HG03565 (cell line): ENCODE measurements around the gene LRRC4B.
A peak's percentile ranks its signal among the peaks of the same experiment; 100 is the strongest.
"Not testable (repeated sequence)": the region's sequence is repeated elsewhere in the genome, so short reads cannot be mapped to it uniquely, and the experiment has no call there.

Experiments
- ATAC-seq: cut with Tn5 transposase; IDR thresholded peaks from one replicate; pipeline ENCODE4 v1.9.1; 2021; ENCODE audit warnings: mild to moderate bottlenecking, moderate library complexity; ENCODE audit not compliant: unreplicated experiment

The LRRC4B gene

DNA sequence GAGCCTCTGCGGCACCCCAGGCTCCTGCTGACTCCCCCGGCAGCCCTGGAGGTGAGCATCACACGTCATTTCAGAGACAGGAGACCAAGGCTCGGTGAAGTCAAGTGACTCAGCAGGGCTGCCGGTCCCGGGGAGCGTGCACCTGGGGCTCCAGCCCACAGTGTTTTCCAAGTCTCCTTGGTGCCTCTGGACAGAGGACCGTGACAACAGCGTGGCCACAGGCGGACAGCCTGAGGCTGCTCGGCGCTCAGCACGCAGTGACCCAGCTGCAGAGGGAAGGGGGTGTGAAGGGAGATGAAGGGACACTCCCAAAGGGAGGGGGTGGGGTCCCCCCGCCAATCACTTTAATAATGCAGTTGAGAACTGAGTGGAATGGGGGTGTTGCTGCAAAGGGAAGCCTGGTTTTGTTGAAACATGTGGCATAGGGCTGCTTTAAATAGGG is 37.0 kb downstream of the LRRC4B start:
- ATAC-seq: no peak

DNA sequence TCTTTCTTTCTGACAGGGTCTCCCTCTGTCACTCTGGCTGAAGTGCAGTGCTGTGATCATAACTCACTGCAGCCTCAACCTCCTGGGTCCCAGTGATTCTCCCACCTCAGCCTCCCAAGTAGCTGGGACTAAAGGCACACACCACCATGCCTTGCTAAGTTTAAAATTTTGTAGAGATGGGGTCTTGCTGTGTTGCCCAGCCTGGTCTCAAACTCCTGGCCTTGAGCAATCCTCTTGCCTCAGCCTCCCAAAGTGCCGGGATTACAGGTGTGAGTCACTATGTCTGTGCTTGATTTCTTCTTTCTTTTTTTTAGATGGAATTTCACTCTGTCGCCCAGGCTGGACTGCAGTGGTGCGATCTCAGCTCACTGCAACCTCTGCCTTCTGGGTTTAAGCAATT is 40.2 kb downstream of the LRRC4B start:
- ATAC-seq: not testable (repeated sequence)

DNA sequence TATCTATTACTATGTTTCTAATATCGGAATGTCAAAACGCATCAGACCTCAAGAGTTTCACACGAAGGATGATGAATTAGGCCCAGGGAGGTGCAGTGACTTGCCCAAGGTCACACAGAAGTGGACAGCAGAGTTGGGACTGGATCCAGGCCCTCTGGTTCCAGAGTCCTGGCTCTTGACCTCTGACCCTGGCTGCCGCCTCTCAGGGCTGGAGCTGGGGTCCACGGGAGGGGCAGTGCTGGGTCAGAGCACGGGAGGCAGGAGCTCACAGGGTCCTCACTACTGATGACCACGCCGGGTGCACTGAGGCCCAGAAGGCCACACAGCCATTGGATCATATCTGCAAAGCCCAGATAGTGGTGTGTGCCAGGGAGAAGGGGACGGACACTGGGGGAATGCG is 45.4 kb downstream of the LRRC4B start:
- no peak for ATAC-seq

DNA sequence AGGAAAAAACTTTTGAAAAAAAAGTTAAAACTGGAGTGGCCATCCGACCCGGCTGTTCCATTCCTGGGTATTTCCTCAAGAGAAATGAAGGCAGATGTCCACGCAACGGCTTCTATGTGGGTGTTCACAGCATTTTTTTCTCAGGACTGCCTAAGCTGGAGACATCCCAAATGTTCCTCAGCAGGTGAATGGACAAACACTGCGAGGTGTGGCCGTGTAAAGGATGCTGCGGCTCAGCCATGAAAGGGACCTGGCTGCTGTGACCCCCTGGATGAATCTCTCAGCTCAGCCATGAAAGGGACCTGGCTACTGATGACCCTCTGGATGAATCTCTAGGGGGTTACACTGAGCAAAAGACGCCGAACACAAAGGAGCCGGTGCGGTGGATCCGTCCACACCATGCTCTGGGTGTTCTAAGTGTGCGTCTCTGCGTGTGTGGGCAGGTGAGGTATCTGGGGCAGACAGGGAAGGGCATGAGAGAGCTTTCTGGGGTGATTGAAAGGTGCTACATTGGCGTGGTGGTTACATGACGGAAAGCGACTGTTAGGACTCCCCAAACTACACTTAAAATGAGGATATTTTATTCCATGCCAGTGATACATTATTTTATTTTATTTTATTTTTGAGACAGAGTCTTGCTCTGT is 47.3 kb downstream of the LRRC4B start:
- ATAC-seq: no peak

DNA sequence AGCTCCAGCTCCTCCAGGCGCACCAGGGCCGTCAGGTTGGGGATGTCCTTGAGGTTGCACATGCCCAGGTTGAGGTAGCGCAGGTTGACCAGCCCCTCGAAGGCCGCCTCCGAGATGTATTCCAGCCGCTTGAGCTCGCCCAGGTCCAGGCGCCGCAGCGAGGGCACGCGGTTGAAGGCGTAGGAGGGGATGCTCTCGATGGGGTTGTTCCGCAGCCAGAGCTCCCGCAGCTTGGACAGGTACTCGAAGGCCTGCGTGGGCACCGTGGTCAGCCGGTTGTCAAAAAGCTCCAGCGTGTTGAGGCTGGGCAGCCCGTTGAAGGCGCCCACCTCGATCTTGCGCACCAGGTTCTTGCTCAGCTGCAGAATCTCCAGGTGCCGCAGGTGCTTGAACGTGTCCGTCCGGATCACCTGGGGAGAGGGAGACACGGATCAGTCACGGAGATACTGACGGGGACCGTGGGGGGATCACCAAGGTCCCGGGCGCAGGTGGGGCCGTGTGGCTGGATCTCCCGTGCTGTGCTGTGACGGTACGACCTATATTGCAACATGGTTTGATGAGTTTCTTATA is 49.1 kb downstream of the LRRC4B start:
- ATAC-seq: no peak

DNA sequence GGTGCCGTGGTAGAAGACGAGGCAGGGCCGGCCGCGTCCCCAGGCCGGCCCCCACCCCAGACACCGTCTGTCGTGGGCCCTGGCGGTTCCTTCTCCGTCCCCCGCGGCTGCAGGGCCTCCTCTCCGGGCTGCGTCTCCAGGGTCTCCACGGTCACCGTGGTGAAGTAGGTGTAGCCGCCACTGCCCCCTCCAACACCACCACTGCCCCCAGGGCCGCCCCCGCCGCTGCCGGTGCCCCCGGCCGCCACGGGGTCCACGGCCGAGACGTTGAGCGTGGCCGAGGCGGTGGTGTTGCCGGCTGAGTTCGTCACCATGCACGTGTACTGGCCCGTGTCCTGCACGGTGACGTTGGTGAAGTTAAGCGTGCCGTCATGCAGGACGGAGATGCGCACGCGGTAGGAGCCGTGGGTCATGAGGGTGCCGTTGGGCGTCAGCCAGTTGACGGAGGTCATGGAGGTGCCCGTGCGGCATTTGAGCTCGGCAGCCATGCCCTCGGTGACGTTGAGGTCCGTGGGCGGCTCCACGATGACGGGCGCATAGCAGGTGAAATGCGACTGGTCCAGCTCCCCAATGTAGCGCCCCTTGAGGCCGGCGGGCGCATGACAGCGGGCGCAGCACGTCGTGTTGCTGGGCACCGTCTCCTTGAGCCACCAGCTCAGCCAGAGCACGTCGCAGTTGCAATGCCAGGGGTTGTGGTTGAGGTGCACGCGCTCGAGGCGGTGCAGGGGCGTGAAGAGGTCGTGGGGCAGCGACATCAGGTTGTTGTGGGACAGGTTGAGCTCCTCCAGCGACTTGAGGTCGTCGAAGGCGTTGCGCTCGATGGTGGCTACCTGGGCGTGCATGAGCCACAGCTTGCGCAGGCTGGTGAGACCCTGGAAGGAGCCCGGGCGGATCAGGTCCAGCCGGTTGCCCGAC is 49.9 kb downstream of the LRRC4B start:
- ATAC-seq: no peak

DNA sequence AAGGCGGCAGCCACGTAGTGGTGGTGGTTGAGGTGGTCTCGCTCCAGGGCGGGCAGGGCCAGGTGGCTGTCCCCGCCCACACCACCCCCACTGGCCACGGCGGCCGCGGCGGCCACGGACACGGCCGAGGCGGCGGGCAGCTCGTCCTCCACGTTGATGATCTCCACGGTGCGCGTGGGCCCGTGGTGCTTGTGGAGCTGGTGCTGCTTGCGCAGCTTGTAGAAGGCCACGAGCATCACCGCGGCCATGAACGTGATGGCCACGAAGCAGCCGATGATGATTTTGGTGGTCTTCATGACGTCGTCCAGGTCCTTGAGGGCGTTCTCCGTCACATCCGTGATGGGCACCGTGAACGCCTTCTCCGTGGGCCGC is 50.5 kb downstream of the LRRC4B start:
- ATAC-seq: no peak

DNA sequence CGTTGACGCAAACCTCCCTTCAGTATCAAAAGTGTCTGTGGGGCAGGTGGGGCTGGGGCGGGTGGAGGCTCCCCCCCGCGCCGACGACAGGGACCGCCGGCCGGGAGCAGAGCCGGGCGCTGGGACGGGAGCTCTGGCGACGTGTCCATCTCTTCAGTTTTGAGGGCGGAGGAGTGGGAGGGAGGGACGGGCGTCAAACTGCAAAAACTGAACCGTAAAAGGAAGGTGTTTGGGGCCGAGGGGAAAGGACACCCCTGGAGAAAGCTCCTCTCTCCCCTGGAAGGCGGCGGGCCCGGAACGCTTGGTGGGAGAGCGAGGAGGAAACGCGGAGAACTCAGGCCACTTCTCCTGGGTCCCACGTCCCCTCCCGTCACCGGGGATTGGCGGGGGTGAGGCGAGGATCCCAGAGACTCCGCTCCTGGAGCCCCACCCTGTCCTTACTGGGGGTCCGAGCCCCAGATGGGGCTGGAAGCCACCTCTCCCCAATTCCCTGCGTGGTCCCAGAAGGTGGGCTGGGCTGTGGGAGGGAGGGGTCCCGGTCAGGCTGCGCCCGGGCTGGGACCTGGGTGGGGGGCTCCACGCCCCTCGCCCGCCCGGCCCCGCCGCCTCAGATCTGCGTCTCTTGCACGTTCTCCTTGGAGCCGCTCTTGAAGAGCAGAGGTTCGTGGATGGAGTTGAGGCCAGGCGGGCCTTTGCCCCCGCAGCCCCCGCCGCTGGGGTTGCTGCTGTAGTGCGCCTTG is 51.1 kb downstream of the LRRC4B start:
- no peak for ATAC-seq

DNA sequence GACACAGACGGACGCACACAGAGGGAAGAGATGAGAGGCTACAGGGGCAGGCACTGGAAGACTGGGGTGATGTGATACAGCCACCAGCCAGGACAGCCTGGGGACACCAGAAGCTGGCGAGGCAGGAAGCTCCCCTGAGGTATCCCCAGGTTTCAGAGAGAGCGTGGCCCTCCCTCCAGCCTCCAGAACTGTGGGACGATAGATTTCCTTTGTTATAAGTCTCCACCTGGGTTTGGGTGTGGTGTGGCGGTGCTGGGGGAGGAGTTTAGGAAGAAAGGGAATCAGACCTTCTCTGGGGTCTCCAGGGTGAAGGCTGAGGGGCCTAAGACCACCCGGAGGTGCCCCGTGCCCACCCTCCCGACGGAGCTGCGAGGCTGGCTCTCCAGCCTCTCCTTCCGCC is 51.8 kb downstream of the LRRC4B start:
- no peak for ATAC-seq

DNA sequence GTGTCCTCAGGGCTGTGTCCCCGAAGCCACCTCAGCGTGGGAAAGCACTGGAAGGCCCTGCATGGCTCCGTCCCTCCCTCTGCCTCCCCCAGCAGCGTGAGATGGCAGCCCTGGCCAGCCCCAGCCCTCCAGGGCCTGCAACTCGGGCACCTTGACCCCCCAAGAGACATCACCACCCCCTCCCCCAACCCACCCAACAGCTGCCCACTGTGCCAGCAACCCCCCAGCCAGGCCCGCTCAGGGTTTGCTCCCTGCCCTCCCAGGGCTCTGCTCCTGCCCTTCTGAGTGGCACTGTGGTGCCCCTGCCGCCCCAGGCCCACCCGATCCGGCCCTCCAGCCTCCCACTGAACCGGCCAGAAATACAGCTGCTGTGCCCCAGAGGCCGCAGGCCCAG is 53.1 kb downstream of the LRRC4B start:
- no peak for ATAC-seq

DNA sequence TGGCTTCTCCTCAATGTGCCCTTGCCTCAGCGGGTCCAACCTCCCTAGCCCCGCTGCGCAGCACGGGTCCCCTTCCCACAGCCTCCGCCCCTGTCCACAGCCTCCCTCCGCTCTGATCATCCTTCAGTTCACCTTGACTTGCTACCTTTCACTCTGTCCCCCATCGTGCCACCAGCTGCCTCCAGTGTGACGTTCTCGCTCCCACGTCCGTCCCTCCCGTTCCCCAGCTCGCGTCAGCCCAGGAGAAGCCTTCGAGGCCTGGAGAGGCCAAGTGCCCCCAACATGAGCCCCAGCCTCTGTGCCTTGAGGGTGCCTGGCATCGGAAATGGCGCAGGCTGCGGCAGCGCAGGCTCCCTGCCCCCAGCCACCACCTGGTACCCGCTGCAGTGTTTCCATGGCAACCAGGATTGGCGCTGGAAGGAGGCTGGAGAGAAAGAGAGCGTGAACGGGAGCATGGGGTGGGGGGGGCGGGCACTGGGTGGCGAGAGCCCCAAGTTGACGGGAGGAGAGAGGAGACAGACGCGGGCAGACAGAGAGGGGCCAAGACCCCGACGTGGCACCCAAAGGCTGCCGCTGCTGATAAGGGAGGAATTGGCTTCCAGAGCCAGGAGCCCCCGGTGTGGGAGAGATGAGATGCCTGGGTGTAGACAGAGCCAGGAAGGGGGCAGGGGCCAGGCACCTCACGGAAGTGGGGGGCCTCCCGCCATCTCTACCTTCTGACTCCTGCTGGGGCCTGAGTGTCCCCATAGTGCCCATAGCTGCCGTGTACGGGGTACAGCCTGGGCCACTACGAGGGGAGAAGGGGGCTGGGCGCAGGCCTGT is 53.7 kb downstream of the LRRC4B start:
- ATAC-seq: no peak

DNA sequence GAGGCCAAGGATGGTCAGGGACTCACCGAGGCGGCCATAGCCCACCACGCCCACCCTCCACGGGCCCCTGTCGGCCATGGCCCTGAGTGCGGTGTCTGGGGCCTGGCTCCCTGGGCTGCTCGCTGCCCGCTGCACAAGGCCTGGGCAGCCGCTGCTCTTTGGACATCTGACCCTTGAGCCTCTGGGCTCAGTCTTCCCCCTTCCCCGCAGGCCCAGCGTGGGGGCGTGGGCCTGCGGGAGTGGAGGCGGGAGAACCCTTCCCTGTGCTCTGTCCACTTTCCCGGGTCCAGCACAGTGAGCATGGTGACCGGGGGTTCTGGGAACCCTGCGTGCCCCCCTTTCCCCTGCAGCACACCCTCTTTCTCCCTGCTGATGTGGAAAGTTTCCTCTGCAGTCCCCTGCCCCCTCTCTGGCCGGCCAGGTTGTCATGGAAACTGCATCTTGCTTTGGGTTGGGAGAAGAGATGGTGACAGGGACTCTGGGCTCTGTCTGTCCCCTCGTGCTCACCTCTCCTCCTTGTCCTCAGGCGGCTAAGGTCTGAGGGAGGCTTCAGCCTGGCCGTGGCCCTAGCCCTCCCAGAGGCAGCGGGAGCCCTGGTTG is 54.4 kb downstream of the LRRC4B start, which contains the start of gene ASPDH:
ASPDH (minus strand) TSS at position 168 of the 600 bp plus-strand sequence; CDS start at position 78, 90 bp downstream.
- no peak for ATAC-seq

DNA sequence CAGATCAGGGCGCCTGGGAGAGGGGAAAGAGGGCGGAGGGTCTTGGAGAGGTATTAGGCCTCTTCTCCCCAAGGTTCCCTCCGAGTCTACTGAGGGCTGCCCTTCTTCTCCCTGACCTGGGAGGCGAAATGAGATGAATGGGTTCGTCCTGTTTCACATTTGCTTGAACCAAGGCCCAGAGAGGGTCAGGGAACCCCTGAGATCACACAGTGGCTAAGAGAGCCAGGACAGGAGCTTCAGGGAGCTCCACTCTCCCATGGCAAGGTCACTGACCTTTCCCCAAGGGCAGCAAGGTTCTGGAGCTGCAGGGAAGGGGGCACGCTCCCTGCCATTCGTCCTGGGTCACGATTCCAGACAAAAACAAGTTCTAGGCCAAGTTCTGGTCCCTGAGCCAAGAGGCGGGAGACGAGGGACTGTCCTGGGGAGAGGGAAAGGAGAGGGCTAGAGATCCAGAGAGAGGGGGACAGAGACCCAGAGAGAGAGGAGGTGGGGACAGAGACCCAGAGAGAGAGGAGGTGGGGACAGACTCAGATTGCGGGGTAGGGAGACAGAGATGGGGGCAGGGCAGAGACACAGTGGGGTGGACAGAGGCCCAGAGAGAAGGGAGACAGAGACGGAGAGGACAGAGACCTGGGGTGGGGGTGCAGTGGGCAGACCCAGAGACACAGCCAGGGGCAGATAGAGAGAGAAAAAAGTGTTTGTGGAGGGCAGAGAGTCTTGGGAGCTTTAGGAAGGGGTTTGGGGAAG is 55.1 kb downstream of the LRRC4B start:
- no peak for ATAC-seq

DNA sequence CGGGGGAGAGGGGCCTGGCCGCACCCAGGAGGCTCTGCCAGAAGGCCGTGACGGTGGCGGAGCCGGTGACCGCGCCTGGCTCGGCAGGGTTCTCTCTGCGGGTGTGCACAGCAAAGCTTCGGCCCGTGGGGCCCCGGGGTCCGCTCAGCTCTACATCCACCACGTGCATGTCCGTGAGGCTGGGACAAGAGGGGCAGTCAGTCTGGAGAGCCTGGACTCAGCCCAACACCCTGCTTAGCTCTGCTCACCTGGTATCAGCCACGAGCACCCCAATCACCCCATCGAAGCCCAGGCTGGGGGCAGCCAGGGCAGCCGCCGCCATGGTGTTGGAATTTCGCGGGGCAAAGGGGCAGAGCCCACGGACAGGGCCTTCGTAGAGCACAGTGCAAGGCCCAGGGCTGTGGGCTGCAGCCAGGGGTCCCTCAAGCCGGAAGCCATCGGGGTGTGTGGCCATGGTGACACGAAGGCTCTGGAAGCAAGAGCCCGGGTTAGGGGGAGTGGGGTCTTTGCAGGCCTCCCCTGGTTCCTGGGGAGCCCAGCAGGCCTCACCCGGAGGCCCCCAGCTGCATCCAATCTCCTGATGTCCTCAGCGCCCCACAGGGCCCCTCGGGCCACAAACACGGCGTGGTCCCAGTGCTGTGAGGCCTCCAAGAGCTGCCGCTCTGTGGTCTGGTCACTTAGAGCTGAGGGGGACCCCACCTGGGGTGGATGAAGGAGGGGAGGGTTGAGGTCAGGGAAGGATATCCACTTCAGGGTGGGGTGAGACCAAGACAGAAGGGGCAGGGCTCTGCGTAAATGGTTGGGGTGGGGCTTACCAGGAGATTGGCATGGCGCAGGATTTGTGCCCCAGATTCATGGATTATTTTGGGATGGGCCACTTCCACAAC is 55.9 kb downstream of the LRRC4B start:
- ATAC-seq: no peak

DNA sequence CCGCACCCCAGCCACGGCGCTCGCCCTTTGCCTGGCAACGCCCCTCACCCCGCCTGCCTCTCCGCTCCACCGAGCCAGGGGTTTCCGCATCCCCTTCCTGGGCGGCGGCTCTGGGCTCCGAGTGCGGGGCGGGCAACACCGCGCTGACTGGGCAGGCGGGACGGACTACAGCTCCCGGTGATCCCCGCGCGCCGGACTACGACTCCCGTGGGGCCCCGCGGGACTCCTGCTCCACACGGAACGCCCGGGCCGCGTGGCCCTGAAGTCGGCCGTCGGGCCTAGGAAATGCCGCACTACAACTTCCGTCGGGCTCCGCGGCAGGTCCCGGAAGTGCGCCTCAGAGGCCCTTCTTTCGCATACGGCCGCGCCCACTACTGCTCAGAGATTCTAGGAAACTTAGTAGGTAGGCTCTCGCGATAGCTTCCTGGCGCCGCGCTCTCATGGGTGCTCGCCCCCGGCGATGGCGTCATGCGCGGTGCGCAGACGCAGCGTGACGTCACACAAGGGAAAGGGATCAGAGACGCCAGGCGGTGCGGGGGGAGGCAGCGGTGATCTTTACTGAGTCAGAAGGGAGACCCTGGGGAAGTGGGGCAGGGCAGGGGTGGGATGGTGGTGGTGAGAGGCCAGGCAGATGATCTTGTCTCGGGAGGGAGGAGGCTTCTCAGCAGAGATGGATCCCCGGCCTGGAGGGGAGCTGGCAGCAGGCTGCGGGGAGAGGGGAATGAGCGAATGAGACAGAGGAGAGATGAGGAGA is 57.0 kb downstream of the LRRC4B start, which contains the start of gene JOSD2:
JOSD2 (minus strand) TSS at position 123 of the 754 bp plus-strand sequence. CDS start 760 bp downstream, outside the sequence.
- peak; percentile 78 for ATAC-seq

DNA sequence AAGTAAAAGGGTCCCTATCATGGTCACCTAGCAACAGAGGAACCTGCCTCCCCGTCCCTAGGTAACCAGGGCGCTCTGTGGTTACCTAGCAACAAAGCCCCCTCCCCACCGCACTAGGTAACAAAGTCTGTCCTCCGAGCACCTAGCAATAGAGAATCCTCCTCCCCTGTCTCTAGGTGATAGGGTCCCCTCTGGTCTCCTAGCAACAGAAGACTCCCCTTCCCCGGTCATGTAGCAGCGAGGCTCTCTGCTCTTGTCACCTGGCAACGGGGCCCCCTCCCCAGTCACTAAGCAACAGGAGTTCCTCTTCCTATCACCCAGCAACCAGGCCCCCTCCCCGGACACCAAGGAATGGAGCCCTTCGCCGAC is 57.6 kb downstream of the LRRC4B start:
- ATAC-seq: no peak

DNA sequence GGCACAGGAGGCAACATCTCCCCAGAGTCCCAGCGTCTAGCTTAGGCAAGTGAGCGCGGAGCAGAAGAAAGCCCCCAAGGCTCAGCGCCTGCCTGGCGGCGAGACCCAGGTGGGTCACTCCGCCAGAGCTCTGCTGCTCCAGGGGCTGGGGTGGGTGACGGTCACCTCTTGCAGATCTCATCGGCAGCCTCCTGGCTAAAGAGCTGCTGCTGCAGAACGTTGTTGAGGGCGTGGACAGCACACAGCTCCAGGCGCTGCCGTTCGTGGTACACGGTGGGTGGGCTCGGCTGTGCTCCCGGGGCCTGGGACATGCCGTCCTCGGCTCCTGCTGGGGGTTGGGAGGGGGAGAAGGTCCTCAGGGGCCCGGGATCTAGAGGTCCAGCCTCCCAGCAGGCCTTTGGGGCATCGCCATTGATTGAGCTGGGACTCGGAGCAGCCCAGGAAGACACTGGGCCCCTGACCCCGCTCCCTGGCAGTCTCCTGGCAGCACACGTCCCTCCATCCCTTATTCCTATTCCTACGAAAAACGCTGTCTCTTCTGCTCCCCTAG is 58.0 kb downstream of the LRRC4B start:
- ATAC-seq: no peak
